A673 (cell line): Measurements from ENCODE around the gene SPOCD1. TPM values are rescaled to one million over a fixed set of nuclear protein-coding genes. Genes with fewer than 3 reads are reported as not detected.

Experiments
- BruUV-seq: library from RNA; stranded (reverse); fragments of 400-500 nt; replicated peaks from 2 replicates; lab custom pipeline; 2021; lab: Mats Ljungman, UMichigan
- CTCF ChIA-PET: fragments of 300-600 bp; sonication (Branson Sonifier 250); formaldehyde crosslinking; loops from one replicate; lab custom pipeline; 2022; ENCODE audit warnings: antibody characterized with exemption; lab: Charles Lee
- POLR2A ChIA-PET: fragments of 300-600 bp; sonication (Branson Sonifier 250); formaldehyde crosslinking; loops from one replicate; lab custom pipeline; 2022; ENCODE audit warnings: antibody characterized with exemption; ENCODE audit not compliant: low non-redundant PET; lab: Charles Lee
- DNase-seq: peaks from one replicate; pipeline ENCODE4 v3.0.0-alpha.2; 2015; ENCODE audit warnings: low spot score
- H3K27ac ChIP-seq: fragments of 200-600 bp; sonication (generic); 2 replicates; pipeline ENCODE4 v1.5.1; 2016; ENCODE audit warnings: mixed run types, low read depth, mild to moderate bottlenecking, mixed read lengths, antibody characterized with exemption, low read length; ENCODE audit not compliant: poor library complexity, severe bottlenecking
- H3K27me3 ChIP-seq: fragments of 200-600 bp; sonication (generic); replicated peaks from 2 replicates; pipeline ENCODE4 v1.6.1; 2017; ENCODE audit warnings: mixed run types, low read depth, mild to moderate bottlenecking, mixed read lengths, antibody characterized with exemption, low read length; ENCODE audit not compliant: insufficient read depth, poor library complexity
- H3K36me3 ChIP-seq: fragments of 200-600 bp; sonication (generic); 2 replicates; pipeline ENCODE4 v1.6.1; 2016; ENCODE audit warnings: mixed run types, mild to moderate bottlenecking, mixed read lengths, antibody characterized with exemption, low read length; ENCODE audit not compliant: insufficient read depth, poor library complexity, severe bottlenecking
- H3K4me1 ChIP-seq: fragments of 200-600 bp; sonication (generic); 2 replicates; pipeline ENCODE4 v1.6.1; 2017; ENCODE audit warnings: mixed run types, mild to moderate bottlenecking, mixed read lengths, antibody characterized with exemption, low read length; ENCODE audit not compliant: insufficient read depth, poor library complexity, severe bottlenecking
- H3K4me3 ChIP-seq: fragments of 200-600 bp; sonication (generic); 2 replicates; pipeline ENCODE4 v1.5.1; 2016; ENCODE audit warnings: low read depth, mixed run types, mild to moderate bottlenecking, mixed read lengths, low read length; ENCODE audit not compliant: poor library complexity, severe bottlenecking
- H3K9me3 ChIP-seq: fragments of 200-600 bp; sonication (generic); 2 replicates; pipeline ENCODE4 v1.6.1; 2016; ENCODE audit warnings: mixed run types, low read depth, mild to moderate bottlenecking, mixed read lengths, antibody characterized with exemption, low read length; ENCODE audit not compliant: poor library complexity, severe bottlenecking
- EZH2 ChIP-seq: fragments of 200-600 bp; sonication (generic); IDR thresholded peaks from 2 replicates; pipeline ENCODE4 v1.6.1; 2017; ENCODE audit warnings: borderline replicate concordance, low read depth, mild to moderate bottlenecking, mixed read lengths, antibody characterized with exemption, low read length; ENCODE audit not compliant: poor library complexity, severe bottlenecking
- intact Hi-C: fragments of 100-400 bp; cut with micrococcal nuclease; formaldehyde crosslinking; loops from one replicate; pipeline ENCODE4 v1.10.0; 2022; ENCODE audit not compliant: unreplicated experiment
- total RNA-seq: library from RNA; stranded (reverse); gene quantifications from 2 replicates; pipeline ENCODE4 v1.2.3, GENCODE V29; 2021
- TF ChIP-seq, protein P1 (sequence below): fragments of 300-800, 200-600 bp; sonication (generic); conservative IDR thresholded peaks from 2 replicates; pipeline ENCODE4 v1.5.1; 2017; ENCODE audit warnings: low read depth, mild to moderate bottlenecking, antibody characterized with exemption, low read length, moderate library complexity, mixed read lengths

The SPOCD1 gene
- total RNA-seq, 1 experiment from 2014 or later, result 0.58 TPM

DNA sequence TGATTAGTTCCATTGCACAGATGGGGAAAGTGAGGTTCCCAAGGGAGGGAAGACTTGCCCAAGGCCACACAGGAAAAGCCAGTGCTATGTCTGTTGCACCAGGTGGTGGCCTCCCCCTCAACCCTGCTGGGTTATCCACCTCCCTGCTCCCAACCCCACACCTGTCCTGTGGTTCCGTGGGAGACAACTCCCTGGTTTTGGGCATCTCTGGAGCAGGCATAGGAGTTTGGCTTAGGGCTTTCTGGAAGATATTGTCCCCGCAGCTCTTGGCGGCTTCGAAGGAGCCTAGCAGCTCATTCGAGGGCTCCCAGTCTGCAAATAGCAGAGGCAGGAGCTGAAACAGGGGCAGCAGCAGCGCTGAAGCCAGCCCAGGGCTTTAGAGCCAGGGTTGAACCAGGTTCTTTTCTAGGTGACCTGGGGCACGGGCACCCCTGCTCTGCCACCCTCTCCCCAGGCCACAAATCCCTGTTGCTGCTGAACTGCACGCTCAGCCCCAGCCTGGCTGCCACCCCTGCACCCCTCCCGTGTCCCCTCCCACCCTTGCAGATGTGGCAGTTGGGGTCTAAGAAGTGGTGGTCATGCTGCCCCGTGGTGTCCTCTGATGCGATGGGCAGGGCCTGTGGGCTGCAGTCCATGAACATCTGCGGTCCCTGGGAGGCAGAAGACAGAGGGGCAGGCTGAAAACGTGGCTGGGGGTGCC is 22.1 kb downstream of the SPOCD1 start:
- Histone ChIP-seq H3K4me1 (peaks cover 23% of the 10 kb centered on the region), H3K36me3 (no peaks in the 10 kb centered on the region), H3K9me3 (no peaks in the 10 kb centered on the region), H3K27me3 (no peaks in the 10 kb centered on the region), H3K27ac (no peak overlapping the region), H3K4me3 (no peak overlapping the region)
- TF ChIP-seq, protein P1, sequence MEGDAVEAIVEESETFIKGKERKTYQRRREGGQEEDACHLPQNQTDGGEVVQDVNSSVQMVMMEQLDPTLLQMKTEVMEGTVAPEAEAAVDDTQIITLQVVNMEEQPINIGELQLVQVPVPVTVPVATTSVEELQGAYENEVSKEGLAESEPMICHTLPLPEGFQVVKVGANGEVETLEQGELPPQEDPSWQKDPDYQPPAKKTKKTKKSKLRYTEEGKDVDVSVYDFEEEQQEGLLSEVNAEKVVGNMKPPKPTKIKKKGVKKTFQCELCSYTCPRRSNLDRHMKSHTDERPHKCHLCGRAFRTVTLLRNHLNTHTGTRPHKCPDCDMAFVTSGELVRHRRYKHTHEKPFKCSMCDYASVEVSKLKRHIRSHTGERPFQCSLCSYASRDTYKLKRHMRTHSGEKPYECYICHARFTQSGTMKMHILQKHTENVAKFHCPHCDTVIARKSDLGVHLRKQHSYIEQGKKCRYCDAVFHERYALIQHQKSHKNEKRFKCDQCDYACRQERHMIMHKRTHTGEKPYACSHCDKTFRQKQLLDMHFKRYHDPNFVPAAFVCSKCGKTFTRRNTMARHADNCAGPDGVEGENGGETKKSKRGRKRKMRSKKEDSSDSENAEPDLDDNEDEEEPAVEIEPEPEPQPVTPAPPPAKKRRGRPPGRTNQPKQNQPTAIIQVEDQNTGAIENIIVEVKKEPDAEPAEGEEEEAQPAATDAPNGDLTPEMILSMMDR, result no peak
- no peak for TF ChIP-seq EZH2
- no peak for DNase-seq
- intact Hi-C loops, result no loop called here
- BruUV-seq, result no TSS peak
- POLR2A ChIA-PET, result no interaction called here
- CTCF ChIA-PET, result no interaction called here

DNA sequence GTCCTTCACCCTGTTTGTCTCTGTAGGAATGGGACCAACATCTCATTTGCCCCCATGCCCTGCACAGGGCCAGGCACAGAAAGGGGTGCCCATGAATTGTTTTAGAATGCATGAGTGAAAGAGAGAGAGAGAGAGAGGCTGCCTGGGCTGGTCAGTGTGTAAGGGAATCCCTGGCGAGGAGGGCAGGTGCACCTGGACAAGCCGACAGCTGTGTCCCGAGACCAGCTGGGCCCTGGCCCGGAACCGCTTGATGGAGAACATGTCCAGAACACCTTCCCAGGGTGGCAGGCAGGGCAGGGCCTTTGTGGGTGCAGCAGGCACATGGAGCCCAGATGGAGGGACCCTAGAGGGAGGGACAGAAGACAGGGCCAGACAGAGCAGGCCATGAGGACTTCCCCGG is 22.7 kb downstream of the SPOCD1 start:
- TF ChIP-seq, protein P1, result no peak
- TF ChIP-seq EZH2, result no peak
- Histone ChIP-seq H3K27me3 (no peaks in the 10 kb centered on the region), H3K9me3 (no peaks in the 10 kb centered on the region), H3K4me1 (peaks cover 19% of the 10 kb centered on the region), H3K36me3 (no peaks in the 10 kb centered on the region), H3K27ac (no peak overlapping the region), H3K4me3 (no peak overlapping the region)
- intact Hi-C loops, result no loop called here
- DNase-seq, result no peak
- CTCF ChIA-PET, result no interaction called here
- POLR2A ChIA-PET, result no interaction called here
- no TSS peak for BruUV-seq

DNA sequence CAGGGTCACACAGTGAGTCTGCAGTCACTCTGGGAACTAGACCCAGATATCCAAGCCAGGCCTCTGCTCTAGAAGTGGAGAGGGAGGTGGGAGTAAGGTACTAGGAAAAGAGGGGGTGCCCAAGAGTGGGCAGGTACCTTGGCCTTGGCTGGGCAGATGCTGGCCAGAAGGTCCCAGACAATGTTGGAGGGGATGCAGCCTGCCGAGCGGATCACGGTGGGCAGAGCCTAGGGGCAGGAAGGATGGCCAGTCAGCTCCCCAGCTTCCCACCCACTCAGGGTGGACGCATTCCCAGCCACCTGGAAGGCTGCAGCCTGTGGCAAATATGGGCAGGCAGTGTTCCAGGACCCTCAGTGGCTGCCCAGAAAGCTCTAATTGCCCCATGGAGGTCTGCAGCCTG is 23.3 kb downstream of the SPOCD1 start:
- Histone ChIP-seq H3K4me1 (peaks cover 16% of the 10 kb centered on the region), H3K9me3 (no peaks in the 10 kb centered on the region), H3K27ac (no peak overlapping the region), H3K4me3 (no peak overlapping the region), H3K36me3 (no peaks in the 10 kb centered on the region), H3K27me3 (no peaks in the 10 kb centered on the region)
- no TSS peak for BruUV-seq
- no peak for TF ChIP-seq EZH2
- TF ChIP-seq, protein P1, result no peak
- intact Hi-C loops, result no loop called here
- ChIA-PET CTCF (no interaction called here), POLR2A (no interaction called here)
- no peak for DNase-seq
